Measurements from ENCODE around the gene BHLHE40.
A peak's percentile ranks its signal among the peaks of the same experiment; 100 is the strongest.

The BHLHE40 gene

GRCh38 chr3:5016211-5017161 lies 37.2 kb downstream of the BHLHE40 start:
- no peak for FAIRE-seq

GRCh38 chr3:5017925-5018531 lies 38.8 kb downstream of the BHLHE40 start:
- DNase-seq (ENCODE audit: low spot score) (peak; percentile 51), FAIRE-seq (no peak)

More at GRCh38 chr3:5016211-5017161, 37.2 kb downstream of the BHLHE40 start:
- peak; percentile 76 for DNase-seq (ENCODE audit: low spot score)

GRCh38 chr3:5019411-5020241 lies 40.4 kb downstream of the BHLHE40 start:
- DNase-seq (ENCODE audit: low spot score) (no peak), FAIRE-seq (no peak)

- DNase-seq (ENCODE audit: low spot score) = no peak
- no peak for FAIRE-seq
These were observed 41.0 kb downstream of the BHLHE40 start for GRCh38 chr3:5020242-5020722.

GRCh38 chr3:5021116-5022092 lies 42.2 kb downstream of the BHLHE40 start:
- FAIRE-seq (no peak), DNase-seq (ENCODE audit: low spot score) (peak; percentile 40)

DNA sequence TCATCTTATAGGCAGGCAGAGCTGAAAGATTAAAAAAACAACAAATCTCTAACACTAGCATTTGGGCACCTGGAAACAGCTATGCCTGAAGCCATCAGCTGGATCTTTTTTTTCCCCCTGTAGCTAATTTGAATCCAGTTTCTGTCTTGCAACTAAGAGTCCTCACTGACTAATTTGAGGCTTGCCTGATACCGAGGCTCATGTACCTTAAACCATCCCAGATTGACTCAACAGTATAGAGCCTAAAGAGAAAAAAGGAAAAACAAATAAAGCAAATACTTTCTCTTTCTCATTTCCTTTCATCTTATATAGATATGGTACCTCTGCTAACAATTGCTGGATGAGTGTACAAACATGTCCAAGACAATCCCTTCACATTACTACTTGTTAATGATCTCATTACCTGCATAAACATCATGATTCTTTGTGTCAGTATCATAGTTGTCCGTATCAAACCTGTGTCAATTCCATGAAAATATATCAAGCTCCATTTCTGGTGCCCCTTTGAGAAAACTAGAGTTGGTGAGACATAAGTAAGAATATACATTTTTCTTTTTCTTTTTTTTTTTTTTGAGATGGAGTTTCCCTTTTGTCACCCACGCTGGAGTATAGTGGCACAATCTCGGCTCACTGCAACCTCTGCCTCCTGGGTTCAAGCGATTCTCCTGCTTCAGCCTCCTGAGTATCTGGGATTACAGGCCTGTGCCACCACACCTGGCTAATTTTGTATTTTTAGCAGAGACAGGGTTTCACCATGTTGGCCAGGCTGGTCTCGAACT lies 43.1 kb downstream of the BHLHE40 start:
- DNase-seq (ENCODE audit: low spot score) = no peak
- FAIRE-seq = no peak

DNA sequence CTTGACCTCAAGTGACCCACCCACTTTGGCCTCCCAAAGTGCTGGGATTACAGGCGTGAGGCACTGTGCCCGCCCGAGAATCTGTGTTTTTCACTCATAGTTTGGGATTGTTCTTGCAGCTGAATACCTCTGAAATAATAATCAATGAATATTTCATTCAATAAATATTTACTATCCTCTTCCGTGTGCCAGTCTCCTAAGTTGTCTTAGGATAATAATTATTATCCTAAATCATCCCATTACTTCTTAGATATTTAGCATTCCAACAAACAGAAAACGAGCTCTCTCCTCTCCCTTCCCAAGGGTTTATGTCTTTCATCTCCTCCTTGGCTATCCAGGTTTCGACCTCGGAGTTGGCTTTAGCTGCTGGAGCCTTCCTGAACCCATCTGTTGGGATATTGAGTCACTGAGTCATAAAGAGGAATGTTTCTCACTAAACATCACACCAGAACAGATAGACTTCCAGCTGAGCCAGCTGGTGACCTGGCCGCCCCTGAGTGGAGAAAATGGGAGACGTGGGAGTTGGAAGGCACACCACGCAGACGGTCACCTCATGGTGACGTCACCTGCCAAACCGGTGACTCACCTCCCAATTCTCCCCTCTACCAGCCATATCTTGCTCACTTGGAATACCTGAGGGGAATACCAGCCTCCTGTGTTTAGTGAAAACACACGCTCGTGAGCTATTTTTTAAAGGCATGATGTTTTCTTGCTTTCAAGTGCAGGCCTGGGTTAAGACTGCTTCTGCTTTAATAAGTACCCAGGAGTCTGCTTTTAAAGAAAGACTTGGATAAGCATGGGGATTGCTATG lies 43.9 kb downstream of the BHLHE40 start:
- DNase-seq (ENCODE audit: low spot score) (peak; percentile 95), FAIRE-seq (no peak)

DNA sequence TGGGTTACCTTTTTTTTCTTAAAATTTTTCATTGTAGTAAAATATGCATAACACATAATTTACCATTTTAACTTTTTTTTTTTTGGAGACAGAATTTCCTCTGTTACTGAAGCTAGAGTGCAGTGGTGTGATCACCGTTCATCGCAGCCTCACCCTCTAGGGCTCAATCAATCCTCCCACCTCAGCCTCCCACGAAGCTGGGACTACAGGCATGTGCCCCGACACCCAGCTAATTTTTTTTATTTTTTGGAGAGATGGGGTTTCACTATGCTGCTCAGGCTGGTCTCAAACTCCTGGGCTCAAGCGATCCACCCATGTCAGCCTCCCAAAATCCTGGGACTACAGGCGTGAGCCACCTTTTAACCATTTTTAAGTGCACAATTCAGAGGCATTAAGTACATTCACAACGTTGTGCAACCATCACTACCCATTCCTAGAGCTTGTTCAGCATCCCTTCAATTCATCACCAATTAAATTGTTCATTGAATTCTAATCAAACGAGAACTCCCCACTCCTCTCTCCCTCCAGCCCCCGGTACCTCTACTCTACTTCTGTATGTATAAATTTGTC lies 44.6 kb downstream of the BHLHE40 start:
- DNase-seq (ENCODE audit: low spot score) = no peak
- FAIRE-seq = no peak

GRCh38 chr3:5026046-5026362 lies 46.8 kb downstream of the BHLHE40 start:
- DNase-seq (ENCODE audit: low spot score) = no peak
- FAIRE-seq = no peak

- FAIRE-seq = no peak
- DNase-seq (ENCODE audit: low spot score) = no peak
These were observed 50.5 kb downstream of the BHLHE40 start for GRCh38 chr3:5029715-5030114.

DNA sequence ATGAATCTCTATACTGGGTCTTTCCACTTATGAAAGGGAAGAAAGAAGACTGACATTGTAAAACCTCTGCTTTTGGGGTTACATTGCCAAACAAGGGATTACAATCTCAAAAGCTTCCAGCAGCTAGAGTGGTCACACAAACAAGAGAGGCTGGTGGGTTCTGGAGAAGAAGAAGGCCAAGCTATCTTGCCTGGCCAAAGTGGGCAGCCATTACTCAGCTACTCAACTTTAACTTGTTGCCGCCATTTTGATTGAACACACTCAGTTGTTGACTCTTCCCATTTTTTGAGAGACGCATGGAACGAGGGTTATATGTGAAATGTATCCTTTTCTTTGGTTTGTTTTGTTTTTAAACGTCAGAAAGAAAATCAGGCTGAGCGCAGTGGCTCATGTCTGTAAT lies 50.9 kb downstream of the BHLHE40 start:
- no peak for FAIRE-seq
- no peak for DNase-seq (ENCODE audit: low spot score)

- DNase-seq (ENCODE audit: low spot score) = no peak
- FAIRE-seq = no peak
These were observed 53.6 kb downstream of the BHLHE40 start for GRCh38 chr3:5032844-5033243.
